Astrocyte (in vitro differentiated cells and primary cell): ENCODE measurements around the gene HAND1.

Experiments used
- CTCF ChIP-seq: IDR thresholded peaks from 2 replicates; pipeline ENCODE4 v1.5.1; 2011; ENCODE audit warnings: low read depth, mild to moderate bottlenecking, inconsistent platforms, low read length, moderate library complexity; ENCODE audit not compliant: insufficient read depth
- EZH2 ChIP-seq: IDR thresholded peaks from 2 replicates; pipeline ENCODE4 v1.6.1; 2012; ENCODE audit warnings: mild to moderate bottlenecking, low read length, inconsistent platforms; ENCODE audit not compliant: insufficient read depth

DNA sequence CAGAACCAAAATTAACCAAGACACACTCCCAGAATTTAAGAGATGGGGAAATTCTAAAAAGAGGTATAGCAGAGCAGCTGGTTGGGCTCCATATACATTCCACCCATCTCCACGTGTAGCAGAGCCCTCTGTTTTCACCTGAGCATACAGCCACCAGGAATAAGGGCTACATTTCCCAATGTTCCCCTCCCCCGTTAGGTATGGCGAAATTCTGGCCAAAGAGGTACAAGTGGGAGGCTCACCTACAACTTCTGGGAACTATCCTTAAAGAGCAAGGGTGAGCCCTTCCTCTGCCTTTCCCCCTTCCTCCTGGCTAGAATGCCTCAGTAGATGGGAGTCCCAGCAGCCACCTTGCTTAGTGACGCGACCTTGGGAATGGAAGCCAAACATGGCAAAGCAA, 37.5 kb downstream of the HAND1 start:
- TF ChIP-seq EZH2 (no peak), CTCF (no peak)
